Osteocyte (in vitro differentiated cells): ENCODE results near the gene KCNH8. TPM values are rescaled to one million over a fixed set of nuclear protein-coding genes. Genes with fewer than 3 reads are reported as not detected.

Experiments
- DNase-seq: peaks from one replicate; pipeline ENCODE4 v3.0.0; 2021; ENCODE audit warnings: mixed read lengths; ENCODE audit not compliant: unreplicated experiment; ENCODE audit errors: extremely low spot score
- H3K27ac Mint-ChIP-seq: one replicate; pipeline ENCODE4 v1.8.0; 2021; ENCODE audit warnings: mild to moderate bottlenecking, mixed read lengths; ENCODE audit not compliant: unreplicated experiment
- H3K27me3 Mint-ChIP-seq: one replicate; pipeline ENCODE4 v1.8.0; 2021; ENCODE audit warnings: mixed read lengths; ENCODE audit not compliant: unreplicated experiment
- H3K36me3 Mint-ChIP-seq: one replicate; pipeline ENCODE4 v1.8.0; 2021; ENCODE audit warnings: mixed read lengths; ENCODE audit not compliant: unreplicated experiment
- H3K4me1 Mint-ChIP-seq: one replicate; pipeline ENCODE4 v1.8.0; 2021; ENCODE audit warnings: mixed read lengths; ENCODE audit not compliant: unreplicated experiment
- H3K4me3 Mint-ChIP-seq: one replicate; pipeline ENCODE4 v1.8.0; 2021; ENCODE audit warnings: mild to moderate bottlenecking, moderate library complexity, mixed read lengths; ENCODE audit not compliant: unreplicated experiment
- H3K9me3 Mint-ChIP-seq: one replicate; pipeline ENCODE4 v1.8.0; 2021; ENCODE audit warnings: mixed read lengths; ENCODE audit not compliant: unreplicated experiment
- total RNA-seq: library from RNA; stranded (reverse); gene quantifications from 2 replicates; pipeline ENCODE4 v1.2.1, GENCODE V29; 2021
- TF ChIP-seq, protein P1 (sequence below): fragments of 200-600 bp; sonication (generic); IDR thresholded peaks from 2 replicates; pipeline ENCODE4 v1.5.0; 2021; ENCODE audit warnings: antibody characterized with exemption, mild to moderate bottlenecking, moderate library complexity

The KCNH8 gene
- total RNA-seq, 1 donor from 2014 or later: not detected

DNA sequence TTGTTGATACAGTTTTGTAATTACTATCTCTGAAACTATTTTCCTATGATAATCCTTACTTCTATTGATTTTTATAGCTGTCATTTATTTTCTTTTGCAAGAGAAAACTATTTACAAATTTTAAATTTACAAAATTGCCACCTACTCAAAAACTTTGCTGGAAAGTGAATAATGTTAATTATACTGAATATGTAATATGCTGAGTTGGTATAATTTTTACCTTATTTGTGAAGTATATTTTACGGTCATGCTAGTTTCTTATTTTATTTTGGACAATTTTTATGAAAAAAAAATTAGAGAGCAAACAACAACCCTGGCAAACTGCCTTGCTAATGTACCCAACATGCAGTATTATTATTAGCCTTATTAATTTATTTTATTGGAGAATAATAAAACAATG lies 2.9 kb downstream of the KCNH8 start:
- Mint-ChIP-seq H3K4me1 (peaks cover 12% of the 10 kb centered on the region), H3K9me3 (no peaks in the 10 kb centered on the region), H3K27me3 (peaks cover 18% of the 10 kb centered on the region), H3K4me3 (no peak overlapping the region), H3K36me3 (no peaks in the 10 kb centered on the region), H3K27ac (no peak overlapping the region)
- DNase-seq: no peak
- TF ChIP-seq, protein P1, sequence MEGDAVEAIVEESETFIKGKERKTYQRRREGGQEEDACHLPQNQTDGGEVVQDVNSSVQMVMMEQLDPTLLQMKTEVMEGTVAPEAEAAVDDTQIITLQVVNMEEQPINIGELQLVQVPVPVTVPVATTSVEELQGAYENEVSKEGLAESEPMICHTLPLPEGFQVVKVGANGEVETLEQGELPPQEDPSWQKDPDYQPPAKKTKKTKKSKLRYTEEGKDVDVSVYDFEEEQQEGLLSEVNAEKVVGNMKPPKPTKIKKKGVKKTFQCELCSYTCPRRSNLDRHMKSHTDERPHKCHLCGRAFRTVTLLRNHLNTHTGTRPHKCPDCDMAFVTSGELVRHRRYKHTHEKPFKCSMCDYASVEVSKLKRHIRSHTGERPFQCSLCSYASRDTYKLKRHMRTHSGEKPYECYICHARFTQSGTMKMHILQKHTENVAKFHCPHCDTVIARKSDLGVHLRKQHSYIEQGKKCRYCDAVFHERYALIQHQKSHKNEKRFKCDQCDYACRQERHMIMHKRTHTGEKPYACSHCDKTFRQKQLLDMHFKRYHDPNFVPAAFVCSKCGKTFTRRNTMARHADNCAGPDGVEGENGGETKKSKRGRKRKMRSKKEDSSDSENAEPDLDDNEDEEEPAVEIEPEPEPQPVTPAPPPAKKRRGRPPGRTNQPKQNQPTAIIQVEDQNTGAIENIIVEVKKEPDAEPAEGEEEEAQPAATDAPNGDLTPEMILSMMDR: no peak

DNA sequence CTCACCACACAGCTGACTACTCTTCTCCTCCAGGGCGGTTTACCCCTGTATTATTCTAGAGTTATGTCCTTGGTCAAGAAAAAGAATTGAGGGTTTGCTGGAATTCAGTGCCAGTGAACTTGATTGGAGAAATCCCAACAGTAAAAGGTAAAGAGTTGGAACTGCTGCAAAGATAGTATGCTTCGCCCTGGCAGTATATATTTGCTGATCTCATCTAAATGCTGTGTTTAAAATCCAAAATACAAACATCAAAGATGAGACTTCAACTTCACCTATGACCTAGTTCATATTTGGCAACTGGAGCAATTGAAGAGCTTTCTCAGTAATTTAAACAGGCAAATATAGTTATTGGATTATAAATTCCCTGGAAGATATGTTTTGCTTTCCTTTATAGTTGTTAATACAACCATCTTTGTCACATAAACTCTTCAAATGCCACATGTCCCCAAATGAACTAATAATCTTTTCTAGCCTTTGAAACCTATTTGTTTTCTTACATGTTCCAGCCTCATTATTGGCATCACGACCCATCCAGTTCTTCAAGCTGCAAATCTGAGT lies 6.5 kb downstream of the KCNH8 start:
- Mint-ChIP-seq H3K27ac (no peak overlapping the region), H3K4me1 (no peaks in the 10 kb centered on the region), H3K27me3 (peaks cover 4% of the 10 kb centered on the region), H3K9me3 (no peaks in the 10 kb centered on the region), H3K4me3 (no peak overlapping the region), H3K36me3 (no peaks in the 10 kb centered on the region)
- TF ChIP-seq, protein P1: no peak
- no peak for DNase-seq

DNA sequence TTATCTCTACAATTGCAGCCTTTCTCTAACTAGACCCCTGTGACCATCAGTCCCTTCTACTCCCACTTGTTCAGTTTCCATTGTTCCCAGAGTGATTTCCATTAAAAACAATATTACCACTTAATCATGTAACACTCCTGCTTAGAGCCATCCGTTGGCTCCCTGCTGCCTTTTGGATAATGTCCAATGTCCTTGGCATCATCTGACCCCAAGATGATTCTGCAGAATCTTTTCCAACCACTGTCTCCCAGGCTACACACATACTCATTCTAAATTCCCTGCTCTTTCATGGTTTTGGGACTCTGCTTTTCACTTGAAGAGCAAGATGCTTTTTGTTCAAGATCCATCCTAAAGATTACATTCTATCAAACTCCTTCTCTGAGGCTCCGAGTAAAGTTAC lies 7.1 kb downstream of the KCNH8 start:
- Mint-ChIP-seq H3K4me3 (no peak overlapping the region), H3K27ac (no peak overlapping the region), H3K4me1 (no peaks in the 10 kb centered on the region), H3K27me3 (peaks cover 3% of the 10 kb centered on the region), H3K36me3 (no peaks in the 10 kb centered on the region), H3K9me3 (no peaks in the 10 kb centered on the region)
- TF ChIP-seq, protein P1: no peak
- DNase-seq: no peak

DNA sequence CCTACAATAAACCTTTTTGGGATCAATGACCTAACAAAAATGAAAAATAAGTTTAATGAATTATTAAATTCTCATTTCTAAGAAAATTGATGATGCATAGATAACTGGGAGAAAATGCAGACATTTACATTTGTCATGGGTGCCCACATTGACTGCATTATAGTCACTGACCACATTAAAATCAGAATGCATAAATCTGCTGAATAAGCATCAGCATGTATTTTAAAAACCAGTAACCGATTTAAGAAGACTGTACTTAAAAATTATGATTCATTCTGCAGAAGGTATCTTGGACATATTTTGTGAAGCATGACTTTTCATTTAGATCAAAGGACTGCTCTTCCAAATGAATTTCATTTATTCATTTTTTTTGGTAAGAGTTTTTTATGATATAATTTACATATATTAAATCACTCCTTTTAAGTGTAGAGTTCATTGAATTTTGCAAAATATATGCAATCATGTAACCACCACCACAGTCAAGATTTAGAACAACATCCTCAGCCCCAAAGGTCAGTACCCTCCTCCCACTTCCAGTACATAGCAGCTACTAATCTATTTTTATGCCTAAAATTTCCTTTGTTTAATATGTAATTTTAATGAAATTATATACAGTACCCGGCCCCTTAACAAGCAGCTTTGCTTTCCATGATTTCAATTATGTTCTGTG lies 11.8 kb downstream of the KCNH8 start:
- TF ChIP-seq, protein P1: no peak
- no peaks in the 10 kb centered on the region for H3K4me1 Mint-ChIP-seq
- peaks cover 3% of the 10 kb centered on the region for H3K27me3 Mint-ChIP-seq
- no peaks in the 10 kb centered on the region for H3K36me3 Mint-ChIP-seq
- H3K4me3 Mint-ChIP-seq: no peak overlapping the region
- no peaks in the 10 kb centered on the region for H3K9me3 Mint-ChIP-seq
- DNase-seq: no peak
- H3K27ac Mint-ChIP-seq: no peak overlapping the region

DNA sequence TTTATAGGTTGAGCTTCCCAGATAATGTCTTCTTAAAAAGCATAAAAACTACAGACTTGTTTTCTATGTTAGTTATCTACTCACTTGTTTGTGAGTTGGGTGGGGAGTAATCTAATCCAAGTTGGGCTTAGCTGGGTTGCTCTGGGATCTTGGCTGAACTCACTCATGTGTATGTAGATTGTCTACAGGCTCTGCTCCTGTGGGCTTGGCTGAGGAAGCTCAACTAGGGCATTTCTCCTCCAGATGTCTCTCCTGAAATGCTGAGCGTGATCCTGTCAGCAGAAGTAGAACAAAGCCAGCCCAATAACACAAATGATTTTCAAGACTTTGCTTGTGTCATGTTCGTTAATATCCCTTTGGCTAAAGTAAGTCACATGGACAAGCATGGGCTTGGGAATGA lies 17.3 kb downstream of the KCNH8 start:
- TF ChIP-seq, protein P1: no peak
- Mint-ChIP-seq H3K27ac (no peak overlapping the region), H3K36me3 (no peaks in the 10 kb centered on the region), H3K4me1 (no peaks in the 10 kb centered on the region), H3K27me3 (no peaks in the 10 kb centered on the region), H3K4me3 (no peak overlapping the region), H3K9me3 (no peaks in the 10 kb centered on the region)
- DNase-seq: no peak
